HG03045 (cell line): ENCODE results near the gene S100A11.
A peak's percentile ranks its signal among the peaks of the same experiment; 100 is the strongest.

Experiments
- ATAC-seq: cut with Tn5 transposase; IDR thresholded peaks from one replicate; pipeline ENCODE4 v1.9.1; 2021; ENCODE audit warnings: mild to moderate bottlenecking, moderate library complexity; ENCODE audit not compliant: unreplicated experiment

Gene S100A11

GRCh38 chr1:152039886-152040285, 3.1 kb upstream of the S100A11 start:
- no peak for ATAC-seq

- no peak for ATAC-seq
These were observed 2.7 kb upstream of the S100A11 start for GRCh38 chr1:152039461-152039860.

- no peak for ATAC-seq
These were observed 2.1 kb upstream of the S100A11 start for GRCh38 chr1:152038871-152039270.

- no peak for ATAC-seq
These were observed 1.1 kb downstream of the S100A11 start for GRCh38 chr1:152035539-152036266.

- ATAC-seq: peak; percentile 51
These were observed 1.9 kb downstream of the S100A11 start for GRCh38 chr1:152034654-152035538.

- ATAC-seq: peak; percentile 8
These were observed 2.5 kb downstream of the S100A11 start for GRCh38 chr1:152034324-152034653.

- ATAC-seq: no peak
These were observed 6.9 kb downstream of the S100A11 start for GRCh38 chr1:152029929-152030211.

- ATAC-seq: no peak
These were observed 7.5 kb downstream of the S100A11 start for GRCh38 chr1:152029144-152029928.

GRCh38 chr1:152026895-152027294, 9.9 kb downstream of the S100A11 start:
- no peak for ATAC-seq

- ATAC-seq: no peak
These were observed 12.6 kb downstream of the S100A11 start for GRCh38 chr1:152024223-152024622.

GRCh38 chr1:152023221-152023620, 13.6 kb downstream of the S100A11 start:
- no peak for ATAC-seq

- ATAC-seq: no peak
These were observed 14.3 kb downstream of the S100A11 start for GRCh38 chr1:152022474-152022873.

GRCh38 chr1:152021569-152021968, 15.2 kb downstream of the S100A11 start:
- no peak for ATAC-seq

- no peak for ATAC-seq
These were observed 16.0 kb downstream of the S100A11 start for GRCh38 chr1:152020849-152021248.

GRCh38 chr1:152018537-152018936, 18.3 kb downstream of the S100A11 start:
- no peak for ATAC-seq

- no peak for ATAC-seq
These were observed 21.0 kb downstream of the S100A11 start for GRCh38 chr1:152015766-152016165.

GRCh38 chr1:152014943-152015342, 21.9 kb downstream of the S100A11 start:
- ATAC-seq: no peak

GRCh38 chr1:152013664-152014237, 23.1 kb downstream of the S100A11 start:
- ATAC-seq: no peak

- no peak for ATAC-seq
These were observed 27.1 kb downstream of the S100A11 start for GRCh38 chr1:152009691-152010090.

GRCh38 chr1:152007047-152007446, 29.8 kb downstream of the S100A11 start:
- ATAC-seq: no peak

GRCh38 chr1:152005360-152005912, 31.4 kb downstream of the S100A11 start:
- no peak for ATAC-seq
